GM12874 (cell line): ENCODE data around the gene C14orf180.

Experiments used
- CTCF ChIP-seq: IDR thresholded peaks from 2 replicates; pipeline ENCODE4 v1.5.1; 2011; ENCODE audit warnings: low read depth, mild to moderate bottlenecking, control low read depth, low read length, moderate library complexity; ENCODE audit not compliant: insufficient read depth

Gene C14orf180

DNA sequence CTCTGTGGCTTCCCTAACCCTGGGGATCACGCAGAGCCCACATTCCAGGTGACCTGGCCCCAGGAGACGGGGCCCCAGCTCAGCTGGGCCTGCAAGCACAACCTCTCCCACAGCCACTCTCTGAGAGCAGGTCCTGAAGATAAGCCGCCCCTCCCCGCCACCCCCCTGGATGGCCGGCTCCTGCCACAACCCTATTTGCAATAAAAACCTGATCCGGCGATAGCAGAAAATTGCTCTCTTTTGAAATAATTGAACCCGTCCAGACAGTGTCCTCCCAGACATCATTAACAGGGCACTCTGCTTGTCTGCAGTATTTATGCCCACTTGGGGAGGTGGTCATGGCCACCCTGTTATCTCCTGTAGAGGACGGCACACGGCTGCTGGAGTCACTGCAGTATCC is 5.0 kb downstream of the C14orf180 start:
- TF ChIP-seq CTCF: no peak

GRCh38 chr14:104585966-104586697 is 6.6 kb downstream of the C14orf180 start:
- TF ChIP-seq CTCF: no peak

GRCh38 chr14:104586832-104587620 is 7.5 kb downstream of the C14orf180 start:
- TF ChIP-seq CTCF: no peak

DNA sequence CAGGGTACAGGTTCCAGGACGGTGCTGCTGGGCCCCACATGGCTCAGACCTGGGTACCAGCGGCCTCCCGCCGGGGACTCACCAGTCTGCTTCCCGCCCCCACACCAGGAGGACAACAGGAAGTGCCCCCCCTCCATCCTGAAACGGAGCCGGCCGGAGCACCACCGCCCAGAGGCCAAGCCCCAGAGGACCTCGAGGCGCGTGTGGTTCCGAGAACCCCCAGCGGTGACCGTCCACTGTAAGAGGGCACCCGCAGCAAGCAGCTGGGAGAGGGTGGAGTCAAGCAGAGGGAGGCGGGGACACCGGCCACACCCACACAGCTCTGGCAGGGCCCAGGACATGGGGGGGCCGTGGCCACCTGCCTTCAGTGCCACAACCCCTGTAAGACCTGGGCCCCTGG is 8.1 kb downstream of the C14orf180 start:
- TF ChIP-seq CTCF: no peak

DNA sequence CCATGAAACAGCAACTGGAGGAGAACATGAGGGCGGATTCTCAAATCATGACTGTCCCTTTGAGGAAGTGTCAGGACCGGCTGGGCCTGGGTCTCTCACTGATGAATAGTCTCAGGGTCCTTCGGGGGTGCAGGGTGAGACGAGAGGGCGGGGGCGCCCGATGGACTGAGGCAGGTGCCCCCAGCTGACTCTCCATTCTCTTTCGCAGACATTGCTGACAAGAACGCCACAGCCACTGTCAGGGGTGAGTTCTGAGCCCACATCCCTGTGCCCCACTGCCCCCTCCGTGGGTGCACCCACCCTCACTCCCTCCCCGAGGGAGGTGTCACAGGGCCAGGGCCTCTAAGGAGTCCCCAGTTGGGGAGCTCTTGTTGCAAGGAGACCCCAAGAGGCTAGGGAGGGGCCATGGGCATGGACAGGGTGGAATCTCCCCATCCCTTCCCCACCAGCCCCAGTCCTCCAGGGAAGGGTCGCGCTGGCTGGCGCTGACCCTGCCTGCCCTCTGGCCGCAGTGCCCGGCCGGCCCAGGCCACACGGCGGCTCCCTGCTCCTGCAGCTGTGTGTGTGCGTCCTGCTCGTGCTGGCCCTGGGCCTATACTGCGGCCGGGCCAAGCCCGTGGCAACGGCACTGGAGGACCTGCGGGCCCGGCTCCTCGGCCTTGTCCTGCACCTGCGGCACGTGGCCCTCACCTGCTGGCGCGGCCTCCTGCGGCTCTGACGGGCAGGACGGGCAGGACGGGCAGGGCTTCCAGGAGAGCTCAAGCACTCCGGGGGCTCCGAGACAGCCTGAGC is 8.7 kb downstream of the C14orf180 start:
- no peak for TF ChIP-seq CTCF

DNA sequence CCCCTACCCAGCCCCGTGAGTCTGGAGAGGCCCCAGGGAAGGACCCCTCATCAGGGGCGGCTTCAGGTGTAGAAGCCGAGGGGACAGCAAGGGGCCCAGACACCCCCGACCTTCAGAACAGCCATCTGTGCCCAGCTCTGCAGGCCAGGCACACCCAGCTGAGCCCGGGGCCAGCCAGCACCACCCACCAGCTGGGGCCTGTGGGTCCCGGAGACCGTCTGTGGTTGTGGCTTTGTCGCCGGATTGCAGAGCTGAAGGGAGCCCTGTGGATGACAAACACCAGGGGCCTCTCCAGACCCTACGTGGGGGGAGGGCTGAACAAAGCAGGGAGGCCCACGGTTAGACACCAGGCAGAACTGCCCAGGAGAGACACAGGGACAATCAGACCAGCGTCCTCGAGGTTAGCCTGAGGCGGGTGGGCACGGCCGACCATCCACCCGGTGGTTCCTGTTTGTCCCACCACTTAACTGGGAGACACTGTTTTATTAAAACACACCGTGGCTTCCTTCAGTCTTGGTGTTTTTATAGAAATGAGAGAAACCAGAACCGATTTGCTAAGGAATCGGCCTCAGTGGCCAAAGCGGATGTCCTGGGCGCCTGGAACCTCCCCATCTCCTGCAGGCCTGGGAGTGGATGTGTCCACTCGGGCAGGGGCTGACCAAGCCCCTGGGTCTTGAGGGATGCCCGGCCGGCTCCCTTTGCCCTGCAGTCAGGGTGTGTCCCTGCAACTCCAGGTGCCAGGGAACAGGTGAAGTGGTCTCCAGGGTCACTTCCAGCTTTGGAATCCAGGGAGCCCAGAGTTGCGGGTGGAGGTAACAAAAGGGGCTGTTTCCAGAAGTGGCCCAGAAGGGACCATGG is 10.0 kb downstream of the C14orf180 start:
- TF ChIP-seq CTCF: no peak
